IPS DF 4.7 (cell line): ENCODE measurements around the gene ATG16L1.

Source experiments
- DNase-seq: peaks from one replicate; pipeline ENCODE4 v3.0.0-alpha.2; 2013; ENCODE audit warnings: low spot score; ENCODE audit errors: extremely low read depth

The ATG16L1 gene

GRCh38 chr2:233251306-233252116 is at the start of gene ATG16L1:
TSS of gene ATG16L1 (plus strand) at chr2:233251673. CDS start at chr2:233251828, 155 bp downstream.
- DNase-seq: peak; percentile 78

GRCh38 chr2:233202531-233202944 is 48.9 kb upstream of the ATG16L1 start:
- no peak for DNase-seq

GRCh38 chr2:233203060-233203459 is 48.4 kb upstream of the ATG16L1 start:
- no peak for DNase-seq

- no peak for DNase-seq
Observed at GRCh38 chr2:233204286-233204936, 47.1 kb upstream of the ATG16L1 start.

GRCh38 chr2:233208382-233209116 is 42.9 kb upstream of the ATG16L1 start:
- no peak for DNase-seq

- no peak for DNase-seq
Observed at GRCh38 chr2:233209117-233209532, 42.3 kb upstream of the ATG16L1 start.

- DNase-seq: peak; percentile 36
Observed at GRCh38 chr2:233209533-233210171, 41.8 kb upstream of the ATG16L1 start.

GRCh38 chr2:233210281-233210680 is 41.2 kb upstream of the ATG16L1 start:
- no peak for DNase-seq

GRCh38 chr2:233210843-233211547 is 40.5 kb upstream of the ATG16L1 start:
- DNase-seq: no peak

- DNase-seq: no peak
Observed at GRCh38 chr2:233211548-233211895, 40.0 kb upstream of the ATG16L1 start.

GRCh38 chr2:233213011-233213410 is 38.5 kb upstream of the ATG16L1 start:
- no peak for DNase-seq

- no peak for DNase-seq
Observed at GRCh38 chr2:233213975-233214374, 37.5 kb upstream of the ATG16L1 start.

GRCh38 chr2:233217892-233218377 is 33.5 kb upstream of the ATG16L1 start:
- no peak for DNase-seq

- no peak for DNase-seq
Observed at GRCh38 chr2:233218836-233219235, 32.6 kb upstream of the ATG16L1 start.

- DNase-seq: no peak
Observed at GRCh38 chr2:233219848-233220247, 31.6 kb upstream of the ATG16L1 start.

- no peak for DNase-seq
Observed at GRCh38 chr2:233221378-233222063, 30.0 kb upstream of the ATG16L1 start.

- no peak for DNase-seq
Observed at GRCh38 chr2:233223059-233223894, 28.2 kb upstream of the ATG16L1 start.

GRCh38 chr2:233225230-233226068 is 26.0 kb upstream of the ATG16L1 start:
- DNase-seq: no peak
